Muscle of arm (tissue), 12 donors: ENCODE data around the gene FAM83E. TPM values are rescaled to one million over a fixed set of nuclear protein-coding genes. Genes with fewer than 3 reads are reported as not detected.

Source experiments
- DNase-seq: peaks from one replicate; pipeline ENCODE4 v3.0.0-alpha.2; 2013
- polyA plus RNA-seq, 12 donors: library from polyadenylated mRNA; unstranded; fragments of 120-200 nt; gene quantifications; one replicate each; pipeline ENCODE4 v1.2.1, GENCODE V29; 2013; ENCODE audit not compliant: insufficient read length in 12 of 12

FAM83E gene
- polyA plus RNA-seq, 12 donors, result 0.09 to 18.2 (median 0.46) TPM; not detected in 5

GRCh38 chr19:48629599-48630295, 14.9 kb upstream of the FAM83E start:
- no peak for DNase-seq

- no peak for DNase-seq
Observed at GRCh38 chr19:48629297-48629598, 14.4 kb upstream of the FAM83E start.

- DNase-seq, result no peak
Observed at GRCh38 chr19:48628486-48629296, 13.8 kb upstream of the FAM83E start.

- no peak for DNase-seq
Observed at GRCh38 chr19:48627865-48628314, 13.0 kb upstream of the FAM83E start.

DNA sequence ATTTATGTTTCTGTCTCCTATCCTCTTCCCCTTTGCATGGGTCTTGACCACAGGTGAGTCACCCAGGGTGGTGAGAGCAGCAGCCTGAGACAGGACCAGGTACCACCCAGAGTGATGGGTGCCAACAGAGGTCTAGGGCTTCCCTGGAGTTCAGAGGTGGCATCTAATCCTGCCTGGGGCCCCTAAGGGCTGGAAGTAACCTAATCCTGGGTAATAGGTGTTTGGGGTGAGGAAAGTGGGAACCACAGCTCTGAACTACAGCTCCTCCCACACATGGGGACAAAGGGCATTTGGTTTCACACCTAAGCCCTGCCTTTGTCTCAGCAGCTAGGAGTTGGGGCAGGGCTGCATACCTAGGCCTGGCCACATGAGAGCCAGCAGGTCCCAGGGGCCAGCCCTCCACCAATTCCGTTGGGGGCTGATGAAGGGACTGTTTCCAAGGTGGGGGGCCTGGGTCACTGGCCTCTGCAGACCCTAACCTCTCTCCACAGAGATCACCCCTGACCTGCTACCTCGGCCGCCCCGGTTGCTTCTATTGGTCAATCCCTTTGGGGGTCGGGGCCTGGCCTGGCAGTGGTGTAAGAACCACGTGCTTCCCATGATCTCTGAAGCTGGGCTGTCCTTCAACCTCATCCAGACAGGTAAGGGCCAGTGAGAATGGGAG, 12.5 kb upstream of the FAM83E start:
- DNase-seq, result no peak

DNA sequence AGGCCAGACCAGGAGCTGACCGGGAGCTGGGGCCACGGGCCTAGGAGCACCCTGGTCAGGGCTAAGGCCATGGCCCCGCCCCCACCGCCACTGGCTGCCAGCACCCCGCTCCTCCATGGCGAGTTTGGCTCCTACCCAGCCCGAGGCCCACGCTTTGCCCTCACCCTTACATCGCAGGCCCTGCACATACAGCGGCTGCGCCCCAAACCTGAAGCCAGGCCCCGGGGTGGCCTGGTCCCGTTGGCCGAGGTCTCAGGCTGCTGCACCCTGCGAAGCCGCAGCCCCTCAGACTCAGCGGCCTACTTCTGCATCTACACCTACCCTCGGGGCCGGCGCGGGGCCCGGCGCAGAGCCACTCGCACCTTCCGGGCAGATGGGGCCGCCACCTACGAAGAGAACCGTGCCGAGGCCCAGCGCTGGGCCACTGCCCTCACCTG, 11.0 kb upstream of the FAM83E start:
- no peak for DNase-seq

- no peak for DNase-seq
Observed at GRCh38 chr19:48624791-48625723, 10.2 kb upstream of the FAM83E start.

DNA sequence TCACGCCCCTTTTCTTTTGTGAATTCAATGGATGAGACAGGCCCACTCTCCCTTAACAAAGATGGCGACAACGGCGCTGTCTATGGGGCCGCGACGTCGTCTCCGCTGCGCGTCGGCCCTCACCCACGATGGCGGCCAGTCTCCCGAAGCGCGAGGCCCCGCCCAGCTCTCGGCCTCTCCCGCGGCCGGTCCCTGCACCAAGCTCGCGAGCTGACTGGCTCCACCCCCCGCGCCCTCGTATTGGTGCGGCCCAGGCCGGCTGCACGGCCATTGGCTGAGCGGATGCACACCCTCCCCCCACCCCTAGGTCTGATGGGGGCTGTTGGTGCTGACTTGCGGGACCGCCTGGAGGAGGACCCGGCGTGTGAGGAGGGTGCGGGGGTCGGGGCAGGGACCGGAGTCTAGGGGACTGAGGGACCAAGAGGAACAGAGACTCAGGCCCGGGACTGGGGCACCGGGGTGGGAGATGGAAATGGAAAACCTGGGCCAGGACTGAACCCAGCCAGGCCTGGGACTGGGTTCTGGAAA, 9.3 kb upstream of the FAM83E start:
- DNase-seq, result peak; percentile 97

GRCh38 chr19:48623556-48624066, 8.7 kb upstream of the FAM83E start:
- no peak for DNase-seq

- no peak for DNase-seq
Observed at GRCh38 chr19:48619692-48620585, 5.1 kb upstream of the FAM83E start.

GRCh38 chr19:48618916-48619691, 4.2 kb upstream of the FAM83E start, which contains the start of the genes RPL18 and SPHK2:
TSS of gene RPL18 (minus strand) at chr19:48619178. CDS start at chr19:48619143, 35 bp downstream.
TSS of gene SPHK2 (plus strand) at chr19:48619506. CDS start at chr19:48620515, 1,009 bp downstream.
- DNase-seq, result peak; percentile 100

DNA sequence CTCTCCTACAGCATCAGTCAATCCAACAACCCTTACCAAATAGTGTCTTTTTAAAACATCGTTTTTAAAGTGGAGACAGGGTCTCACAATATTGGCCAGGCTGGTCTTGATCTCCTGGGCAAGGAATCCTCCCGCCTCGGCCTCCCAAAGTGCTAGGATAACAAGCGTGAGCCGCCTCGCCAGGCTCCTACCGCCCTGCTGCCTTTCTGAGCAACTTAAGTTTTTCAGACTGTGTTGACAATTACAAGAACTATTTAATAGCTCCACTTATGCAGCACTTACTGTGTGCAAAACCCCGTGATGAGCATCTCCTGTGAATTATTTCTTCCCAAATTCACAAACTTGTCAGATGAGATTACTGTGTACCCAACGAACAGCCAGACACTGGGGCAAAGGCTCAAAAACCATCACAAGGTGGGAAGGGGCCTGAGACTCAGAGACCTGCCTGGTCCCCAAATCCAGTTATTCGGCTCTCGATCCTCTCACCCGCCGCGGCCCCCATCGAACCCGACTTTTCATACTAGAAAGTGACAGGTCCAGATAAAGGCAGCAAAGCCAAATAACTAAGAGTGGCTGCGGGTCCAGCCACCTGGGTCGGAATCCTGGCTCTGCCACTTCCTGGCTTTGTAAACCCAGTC, 3.5 kb upstream of the FAM83E start:
- no peak for DNase-seq

DNA sequence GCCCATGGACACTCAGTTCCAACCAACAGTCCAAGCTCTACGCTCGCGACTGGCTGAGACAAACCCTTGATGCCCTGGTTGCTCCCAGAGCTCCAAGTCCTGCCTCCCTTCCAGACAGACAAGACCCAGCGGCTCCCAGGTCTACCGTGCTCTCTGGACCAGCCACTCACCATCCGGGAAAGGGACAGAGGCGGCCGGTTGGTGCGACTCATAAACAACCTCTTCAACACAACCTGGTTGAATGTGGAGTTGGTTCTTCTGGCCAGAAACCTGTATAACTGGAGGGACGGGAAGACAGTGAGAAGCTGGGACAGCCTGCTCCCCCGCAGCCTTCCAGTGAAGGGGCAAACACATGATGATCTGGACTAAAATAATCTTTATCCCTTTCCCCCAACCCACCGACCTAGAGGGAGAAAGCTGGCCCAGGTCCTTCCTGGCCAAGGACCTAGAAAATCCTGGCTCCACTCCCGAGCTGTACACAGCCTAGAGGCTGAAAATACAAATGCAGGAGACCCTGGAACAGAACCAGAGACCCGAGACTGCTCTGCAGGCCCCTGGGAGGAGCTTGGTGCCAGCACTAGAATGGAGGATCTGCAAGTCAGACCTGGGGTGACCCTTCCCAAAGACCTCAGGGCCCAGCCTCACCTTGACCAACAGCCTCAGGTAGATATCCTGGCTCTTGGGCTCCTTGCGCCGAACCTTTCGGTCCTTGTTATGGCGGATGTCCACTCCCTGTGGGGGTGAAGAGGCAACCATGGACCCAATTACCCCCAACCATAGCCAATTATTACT, 2.5 kb upstream of the FAM83E start:
- DNase-seq, result no peak

DNA sequence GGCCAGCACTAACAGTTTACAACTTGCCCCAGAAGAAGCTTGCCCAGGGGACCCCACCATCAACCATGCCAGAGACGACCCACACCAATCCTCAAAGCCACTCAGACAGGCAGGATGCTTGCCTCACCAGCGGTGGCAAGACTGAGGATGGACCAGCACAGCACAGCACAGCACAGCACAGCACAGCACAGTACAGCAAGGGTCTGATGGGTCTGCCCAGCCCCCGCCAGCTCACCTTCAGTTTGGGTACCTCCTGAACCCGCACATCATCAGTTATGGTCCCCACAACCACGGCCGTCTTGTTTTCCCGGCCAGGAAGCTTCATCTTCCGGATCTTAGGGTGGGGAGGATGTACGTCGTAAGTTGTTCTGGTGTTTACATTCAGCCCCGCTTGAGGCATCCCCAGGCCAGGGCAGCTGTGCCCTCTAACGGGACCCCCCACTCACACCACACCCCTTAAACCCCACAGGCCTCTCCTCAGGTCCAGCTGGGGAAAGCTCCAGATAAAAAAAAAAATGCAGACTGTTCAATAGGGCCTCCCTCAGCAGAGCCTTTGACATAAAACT, 1.7 kb upstream of the FAM83E start:
- no peak for DNase-seq

- DNase-seq, result no peak
Observed at GRCh38 chr19:48616041-48616436, 1.2 kb upstream of the FAM83E start.

- DNase-seq, result no peak
Observed at GRCh38 chr19:48615231-48616040, 560 bp upstream of the FAM83E start.
